ENCODE data around the gene QARS1. TPM values are rescaled to one million over a fixed set of nuclear protein-coding genes. Genes with fewer than 3 reads are reported as not detected.

QARS1 gene
- polyA plus RNA-seq, 1 of the 3 experiments (the other 2 are of a cell fraction): 311 TPM

GRCh38 chr3:49104427-49105291, at the start of gene QARS1 (continued):
- TF ChIP-seq CTCF (IDR thresholded peaks at IDR 0.05) (no peak), ZBTB33 (IDR thresholded peaks at IDR 0.05; ENCODE audit: borderline replicate concordance, low read depth) (no peak; the same call in 1 of the 2 replicates), MEF2A (IDR thresholded peaks at IDR 0.05; ENCODE audit: borderline replicate concordance, low read depth) (no peak), USF1 (IDR thresholded peaks at IDR 0.05; ENCODE audit: borderline replicate concordance, low read depth) (no peak), TCF12 (IDR thresholded peaks at IDR 0.05) (no peak)

- Histone ChIP-seq H3K4me2 (no peak overlapping the region), H3K9ac (no peak overlapping the region), H3K9me3 (no peaks in the 10 kb centered on the region), H3K79me2 (ENCODE audit: insufficient read depth) (no peaks in the 10 kb centered on the region), H3K4me1 (ENCODE audit: control insufficient read depth in 1 of 2, insufficient read depth in 2 of 2, low read depth in 1 of 2, low read length in 1 of 2) (no peaks in the 10 kb centered on the region), H4K20me1 (ENCODE audit: insufficient read depth) (no peaks in the 10 kb centered on the region), H2AFZ (ENCODE audit: low read depth) (no peak overlapping the region), H3K4me3 (ENCODE audit: low read depth in 2 of 2, low read length in 1 of 2) (no peak overlapping the region), H3F3A (replicated peaks; ENCODE audit: insufficient read depth) (peaks cover 1% of the 10 kb centered on the region), H3K36me3 (replicated peaks in 1 of 2; ENCODE audit: control insufficient read depth in 1 of 2, insufficient read depth in 2 of 2, low read length in 1 of 2) (no peaks in the 10 kb centered on the region), H3K9me2 (no peaks in the 10 kb centered on the region), H3K27me3 (ENCODE audit: insufficient read depth) (no peaks in the 10 kb centered on the region), H3K27ac (ENCODE audit: low read depth in 2 of 2, low read length in 1 of 2) (no peak overlapping the region)
- no peak for TF ChIP-seq ZBTB33 (IDR thresholded peaks at IDR 0.05; ENCODE audit: borderline replicate concordance, low read depth)
- no peak for TF ChIP-seq TEAD4 (IDR thresholded peaks at IDR 0.05; ENCODE audit: borderline replicate concordance, insufficient read depth)
- TF ChIP-seq MXI1 (IDR thresholded peaks at IDR 0.05; ENCODE audit: low read depth, low read length): no peak
- no peak for TF ChIP-seq FOXM1 (IDR thresholded peaks at IDR 0.05; ENCODE audit: low read depth)
- POLR2A ChIA-PET: interaction anchor here (0.8 kb wide), 1 partner anchor 11 kb away, joined by 3 read pairs; no protein-coding TSS in a partner anchor
- 67% methylated on average over 3 of the region's 3 CpGs for WGBS (ENCODE audit: low lambda C conversion rate)
- CTCF ChIA-PET: interaction anchor here (0.7 kb wide), 1 partner anchor 17 kb away, joined by 3 read pairs; the partner anchor contains the start of gene KLHDC8B
- no peak for DNase-seq
Observed at GRCh38 chr3:49153349-49153912, 48.9 kb upstream of the QARS1 start.

Measured in SK-N-SH (cell line).